GM12874 (cell line): Measurements from ENCODE around the gene FBXL13.

ENCODE experiments used
- TF ChIP-seq, protein P1 (sequence below): IDR thresholded peaks from 2 replicates; pipeline ENCODE4 v1.5.1; 2011; ENCODE audit warnings: low read depth, mild to moderate bottlenecking, control low read depth, low read length, moderate library complexity; ENCODE audit not compliant: insufficient read depth

The FBXL13 gene

DNA sequence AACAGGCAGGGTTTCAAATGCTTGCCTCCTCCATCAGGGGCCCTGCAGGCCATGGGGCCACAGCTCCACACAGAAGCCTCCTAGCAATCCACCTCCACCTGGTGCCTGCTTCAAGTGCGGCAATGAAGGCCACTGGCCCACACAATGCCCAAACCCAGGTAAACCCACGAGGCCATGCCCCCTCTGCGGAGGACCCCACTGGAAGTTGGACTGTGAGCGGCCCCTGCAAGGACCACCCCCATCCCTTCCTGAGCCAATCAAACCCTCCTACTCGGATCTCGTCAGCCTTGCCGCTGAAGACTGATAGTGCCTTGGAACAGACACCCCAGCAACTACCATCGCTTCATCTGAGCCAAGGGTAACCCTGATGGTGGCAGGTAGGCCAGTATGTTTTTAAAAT, 98.7 kb downstream of the FBXL13 start:
- TF ChIP-seq, protein P1, sequence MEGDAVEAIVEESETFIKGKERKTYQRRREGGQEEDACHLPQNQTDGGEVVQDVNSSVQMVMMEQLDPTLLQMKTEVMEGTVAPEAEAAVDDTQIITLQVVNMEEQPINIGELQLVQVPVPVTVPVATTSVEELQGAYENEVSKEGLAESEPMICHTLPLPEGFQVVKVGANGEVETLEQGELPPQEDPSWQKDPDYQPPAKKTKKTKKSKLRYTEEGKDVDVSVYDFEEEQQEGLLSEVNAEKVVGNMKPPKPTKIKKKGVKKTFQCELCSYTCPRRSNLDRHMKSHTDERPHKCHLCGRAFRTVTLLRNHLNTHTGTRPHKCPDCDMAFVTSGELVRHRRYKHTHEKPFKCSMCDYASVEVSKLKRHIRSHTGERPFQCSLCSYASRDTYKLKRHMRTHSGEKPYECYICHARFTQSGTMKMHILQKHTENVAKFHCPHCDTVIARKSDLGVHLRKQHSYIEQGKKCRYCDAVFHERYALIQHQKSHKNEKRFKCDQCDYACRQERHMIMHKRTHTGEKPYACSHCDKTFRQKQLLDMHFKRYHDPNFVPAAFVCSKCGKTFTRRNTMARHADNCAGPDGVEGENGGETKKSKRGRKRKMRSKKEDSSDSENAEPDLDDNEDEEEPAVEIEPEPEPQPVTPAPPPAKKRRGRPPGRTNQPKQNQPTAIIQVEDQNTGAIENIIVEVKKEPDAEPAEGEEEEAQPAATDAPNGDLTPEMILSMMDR = no peak

DNA sequence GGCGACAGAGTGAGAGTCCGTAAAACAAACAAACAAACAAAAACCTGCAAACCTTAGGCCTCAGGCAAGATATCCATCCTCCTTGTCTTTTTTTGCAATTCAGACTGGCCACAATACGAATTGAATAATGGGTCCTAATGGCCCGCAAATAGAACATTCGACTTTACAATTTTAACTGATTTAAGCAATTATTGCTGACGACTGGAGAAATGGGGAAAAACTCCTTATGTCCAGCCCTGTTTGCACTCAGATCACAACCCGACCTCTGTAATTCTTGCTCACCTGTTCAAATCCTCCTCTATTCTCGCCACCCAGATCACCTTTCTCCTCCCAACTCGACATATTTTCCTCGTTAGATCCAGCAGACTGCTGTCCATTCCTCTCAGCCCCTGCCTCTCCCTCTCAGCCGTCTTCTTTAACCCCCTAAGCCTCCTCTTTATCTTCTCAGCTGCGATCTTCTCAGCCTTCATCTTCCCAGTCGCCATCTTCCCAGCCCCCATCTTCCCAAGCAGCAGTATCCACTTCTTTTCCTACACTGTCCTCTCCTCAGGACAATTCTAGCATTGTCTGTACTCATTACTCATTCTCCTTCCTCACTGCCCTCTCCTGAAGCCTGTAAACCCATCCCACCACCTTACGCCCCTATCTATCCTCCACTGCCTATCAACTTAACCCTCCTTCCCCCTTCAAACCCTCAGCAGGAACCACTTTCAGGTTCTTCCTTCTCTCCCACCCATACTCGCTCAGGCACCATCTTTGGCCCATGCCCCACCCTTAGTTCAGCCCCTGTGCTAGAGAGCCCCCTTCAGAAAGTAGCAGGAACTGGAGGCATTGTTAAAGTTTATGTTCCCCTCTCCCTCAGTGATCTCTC, 100.0 kb downstream of the FBXL13 start:
- TF ChIP-seq, protein P1 = peak; percentile 19; the same call in 1 of the 2 replicates

- TF ChIP-seq, protein P1 = no peak
Observed at GRCh38 chr7:102973096-102973802, 101.3 kb downstream of the FBXL13 start.

DNA sequence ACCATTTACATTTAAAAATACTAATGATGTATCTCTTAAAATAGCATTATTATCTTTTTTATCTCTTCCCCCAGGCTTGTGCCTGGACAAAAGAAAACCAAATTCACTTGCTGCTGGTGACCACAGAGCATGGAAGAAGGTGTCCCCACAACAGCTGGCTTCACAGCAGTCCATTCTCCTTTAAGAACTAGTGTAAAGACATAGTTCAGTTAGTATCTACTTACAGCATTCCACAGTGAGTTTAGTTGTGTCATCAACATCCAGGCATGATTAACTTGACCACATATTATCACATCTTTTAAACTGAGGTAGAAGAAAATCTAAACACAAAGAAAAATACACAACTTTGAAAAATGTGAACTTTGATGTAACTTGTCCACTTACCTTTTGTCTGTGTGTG, 106.8 kb downstream of the FBXL13 start:
- TF ChIP-seq, protein P1 = no peak

DNA sequence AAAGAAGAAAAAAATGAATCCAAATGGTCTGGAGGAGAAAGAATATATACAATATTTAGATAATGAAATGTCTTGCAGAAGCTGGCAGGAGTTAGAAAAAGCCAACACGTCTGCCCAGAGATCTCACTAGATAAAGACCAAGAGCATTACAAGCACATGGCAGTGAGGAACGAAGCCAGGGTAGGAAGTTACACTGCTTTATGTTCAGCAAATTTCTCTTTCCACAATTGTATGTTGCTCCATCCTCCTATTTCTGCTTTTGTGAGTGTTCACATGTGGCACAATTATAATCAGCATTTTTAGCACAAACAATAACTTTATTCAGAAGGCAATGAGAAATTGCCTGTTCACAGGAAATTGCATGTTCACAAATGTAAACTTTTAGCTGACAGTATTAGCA, 108.1 kb downstream of the FBXL13 start:
- TF ChIP-seq, protein P1 = no peak

- TF ChIP-seq, protein P1 = no peak
Observed at GRCh38 chr7:102953406-102953805, 121.2 kb downstream of the FBXL13 start.

DNA sequence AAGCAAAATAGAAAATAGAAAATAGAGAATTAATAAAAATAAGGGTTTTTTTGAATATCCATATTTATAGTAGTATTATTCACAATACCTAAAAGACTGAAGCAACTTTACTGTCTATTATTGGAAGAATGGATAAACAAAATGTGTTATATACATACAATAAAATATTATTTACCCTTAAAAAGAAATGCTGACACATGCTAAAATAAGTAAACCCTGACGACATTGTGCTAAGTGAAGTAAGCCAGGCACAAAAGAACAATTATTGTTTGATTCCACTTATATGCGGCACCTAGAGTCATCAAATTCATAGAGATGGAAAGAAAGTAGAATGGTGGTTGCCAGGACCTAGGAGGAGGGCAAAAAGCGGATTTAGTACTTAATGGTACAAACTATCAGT, 122.8 kb downstream of the FBXL13 start:
- TF ChIP-seq, protein P1 = no peak
